GM23248 (cell line): ENCODE measurements around the gene ZBTB48.

Experiments used
- EZH2 ChIP-seq: fragments of 200-600 bp; sonication (generic); IDR thresholded peaks from 2 replicates; pipeline ENCODE4 v1.6.1; 2018; ENCODE audit warnings: antibody characterized with exemption, mild to moderate bottlenecking; ENCODE audit not compliant: insufficient read depth, poor library complexity, severe bottlenecking
- EZH2phosphoT487 ChIP-seq: fragments of 200-600 bp; sonication (generic); IDR thresholded peaks from 2 replicates; pipeline ENCODE4 v1.6.1; 2018; ENCODE audit warnings: antibody characterized with exemption, moderate library complexity, mild to moderate bottlenecking, low read depth; ENCODE audit not compliant: insufficient read depth

- TF ChIP-seq EZH2phosphoT487 (no peak), EZH2 (no peak)
Measured at GRCh38 chr1:6592441-6592840, 12.6 kb downstream of the ZBTB48 start.
